ENCODE results near the gene GATC. TPM values are rescaled to one million over a fixed set of nuclear protein-coding genes. Genes with fewer than 3 reads are reported as not detected.
"Not testable (repeated sequence)": the region's sequence is repeated elsewhere in the genome, so short reads cannot be mapped to it uniquely, and the experiment has no call there.

Gene GATC
- total and polyA plus RNA-seq, 7 donors = 8.4 to 20.0 (median 17.4) TPM

GRCh38 chr12:120480211-120480610, 34.0 kb downstream of the GATC start:
- intact Hi-C loops (cut with DNase I) = no loop called here
- Histone ChIP-seq H3K4me3 (no peak overlapping the region), H3K4me1 (no peaks in the 10 kb centered on the region), H3K9me3 (no peaks in the 10 kb centered on the region), H3K27ac (no peak overlapping the region), H3K36me3 (peaks cover 0 to 5% (median 0%) of the 10 kb centered on the region in 4 donors), H3K27me3 (no peaks in the 10 kb centered on the region)
- TF ChIP-seq POLR2A (IDR thresholded peaks at IDR 0.05) (no peak), CTCF (IDR thresholded peaks at IDR 0.05) (no peak), POLR2AphosphoS5 (IDR thresholded peaks at IDR 0.05) (no peak), EP300 (IDR thresholded peaks at IDR 0.05) (no peak)
- DNase-seq = no peak
- WGBS, 2 donors = 75 to 88% methylated on average over 1 of the region's 1 CpG

GRCh38 chr12:120481022-120481767, 35.0 kb downstream of the GATC start:
- 90% methylated on average over 9 of the region's 9 CpGs for WGBS, 2 donors
- Histone ChIP-seq H3K9me3 (no peaks in the 10 kb centered on the region), H3K27me3 (no peaks in the 10 kb centered on the region), H3K4me3 (no peak overlapping the region), H3K36me3 (peaks cover 0 to 5% (median 0%) of the 10 kb centered on the region in 4 donors), H3K4me1 (no peaks in the 10 kb centered on the region), H3K27ac (no peak overlapping the region)
- TF ChIP-seq EP300 (IDR thresholded peaks at IDR 0.05) = no peak
- TF ChIP-seq POLR2A (IDR thresholded peaks at IDR 0.05) = no peak
- TF ChIP-seq POLR2AphosphoS5 (IDR thresholded peaks at IDR 0.05) = no peak
- no peak for TF ChIP-seq CTCF (IDR thresholded peaks at IDR 0.05)
- DNase-seq = no peak
- intact Hi-C loops (cut with DNase I) = no loop called here

GRCh38 chr12:120483621-120484020, 37.4 kb downstream of the GATC start:
- intact Hi-C loops (cut with DNase I) = no loop called here
- no peak overlapping the region for H3K27ac ChIP-seq

GRCh38 chr12:120485961-120486881, 40.0 kb downstream of the GATC start:
- Histone ChIP-seq H3K9me3 (no peaks in the 10 kb centered on the region), H3K4me1 (no peaks in the 10 kb centered on the region), H3K36me3 (peaks cover 0 to 9% (median 0%) of the 10 kb centered on the region in 4 donors), H3K4me3 (no peak overlapping the region), H3K27me3 (no peaks in the 10 kb centered on the region), H3K27ac (no peak overlapping the region)
- intact Hi-C loops (cut with DNase I) = no loop called here
- DNase-seq = no peak
- no peak for TF ChIP-seq CTCF (IDR thresholded peaks at IDR 0.05)
- no peak for TF ChIP-seq EP300 (IDR thresholded peaks at IDR 0.05)
- no peak for TF ChIP-seq POLR2AphosphoS5 (IDR thresholded peaks at IDR 0.05)
- TF ChIP-seq POLR2A (IDR thresholded peaks at IDR 0.05) = no peak
- WGBS, 2 donors = 88 to 91% methylated on average over 7 of the region's 7 CpGs

More at GRCh38 chr12:120483621-120484020, 37.4 kb downstream of the GATC start:
- no peak for DNase-seq
- Histone ChIP-seq H3K36me3 (peaks cover 0 to 5% (median 0%) of the 10 kb centered on the region in 4 donors), H3K9me3 (no peaks in the 10 kb centered on the region), H3K27me3 (no peaks in the 10 kb centered on the region), H3K4me3 (no peak overlapping the region), H3K4me1 (no peaks in the 10 kb centered on the region)
- 95 to 97% methylated on average over 1 of the region's 1 CpG for WGBS, 2 donors
- no peak for TF ChIP-seq CTCF (IDR thresholded peaks at IDR 0.05)
- TF ChIP-seq POLR2A (IDR thresholded peaks at IDR 0.05) = no peak
- no peak for TF ChIP-seq EP300 (IDR thresholded peaks at IDR 0.05)
- no peak for TF ChIP-seq POLR2AphosphoS5 (IDR thresholded peaks at IDR 0.05)

- H3K9me3 ChIP-seq; DNase-seq; H3K4me1 ChIP-seq; H3K27ac ChIP-seq; intact Hi-C loops (cut with DNase I); H3K4me3 ChIP-seq; H3K27me3 ChIP-seq: not testable (repeated sequence)
- WGBS, 2 donors = 93 to 95% methylated on average over 7 of the region's 7 CpGs
- peaks cover 0 to 12% (median 0%) of the 10 kb centered on the region in 4 donors for H3K36me3 ChIP-seq
Observed at GRCh38 chr12:120487552-120487951, 41.3 kb downstream of the GATC start.
